Natural killer cell (primary cell): ENCODE data around the gene NOB1. TPM values are rescaled to one million over a fixed set of nuclear protein-coding genes. Genes with fewer than 3 reads are reported as not detected.
A peak's percentile ranks its signal among the peaks of the same experiment; 100 is the strongest.

Source experiments
- ATAC-seq, 3 donors: fragments of 150-1000 bp in 2 of 3; fragments of 200-7000 bp in 1 of 3; cut with Tn5 transposase; 1 replicate in 1 of 3; 2 replicates in 2 of 3; pipeline ENCODE4 v1.10.0; 2021; ENCODE audit warnings: mild to moderate bottlenecking in 2 of 3, moderate library complexity in 2 of 3
- DNase-seq, 2 donors: peaks; one replicate each; pipeline versions ENCODE4 v3.0.0 to v3.0.0-alpha.2; 2013 to 2021; ENCODE audit warnings: mixed read lengths in 1 of 2
- H3K27ac ChIP-seq: one replicate; pipeline ENCODE4 v1.5.1; 2013; ENCODE audit warnings: mild to moderate bottlenecking, low read length
- H3K27me3 ChIP-seq: one replicate; pipeline ENCODE4 v1.6.1; 2013; ENCODE audit warnings: low read length; ENCODE audit not compliant: control insufficient read depth, insufficient read depth
- H3K36me3 ChIP-seq: one replicate; pipeline ENCODE4 v1.6.1; 2013; ENCODE audit warnings: low read length; ENCODE audit not compliant: control insufficient read depth, insufficient read depth
- H3K4me1 ChIP-seq: one replicate; pipeline ENCODE4 v1.6.1; 2013; ENCODE audit warnings: low read length; ENCODE audit not compliant: control insufficient read depth, insufficient read depth
- H3K4me3 ChIP-seq: one replicate; pipeline ENCODE4 v1.5.1; 2013; ENCODE audit warnings: low read length
- H3K9me3 ChIP-seq: one replicate; pipeline ENCODE4 v1.6.1; 2013; ENCODE audit warnings: low read length; ENCODE audit not compliant: control insufficient read depth, insufficient read depth
- H3K27ac Mint-ChIP-seq, 2 donors: one replicate each; pipeline ENCODE4 v1.8.0; 2022; ENCODE audit warnings: mild to moderate bottlenecking in 2 of 2, mixed read lengths in 2 of 2, moderate library complexity in 1 of 2
- H3K27me3 Mint-ChIP-seq, 2 donors: one replicate each; pipeline ENCODE4 v1.8.0; 2022; ENCODE audit warnings: low read depth in 2 of 2, mixed read lengths in 2 of 2
- H3K36me3 Mint-ChIP-seq: one replicate; pipeline ENCODE4 v1.8.0; 2022; ENCODE audit warnings: mixed read lengths
- H3K4me1 Mint-ChIP-seq, 2 donors: one replicate each; pipeline ENCODE4 v1.8.0; 2022; ENCODE audit warnings: mixed read lengths in 2 of 2
- H3K4me3 Mint-ChIP-seq: one replicate; pipeline ENCODE4 v1.8.0; 2022; ENCODE audit warnings: mild to moderate bottlenecking, moderate library complexity, mixed read lengths
- H3K9me3 Mint-ChIP-seq, 2 donors: one replicate each; pipeline ENCODE4 v1.8.0; 2022; ENCODE audit warnings: mixed read lengths in 2 of 2
- WGBS: methylation state at CpG from one replicate; pipeline ENCODE4 v1.1.7; 2013; ENCODE audit warnings: missing lambda C conversion rate; ENCODE audit not compliant: insufficient coverage; 5-methylcytosine and 5-hydroxymethylcytosine counted together
- intact Hi-C: fragments of 100-400 bp; cut with micrococcal nuclease; formaldehyde crosslinking; loops from one replicate; pipeline ENCODE4 v1.14.2; 2022
- total RNA-seq, 4 donors: library from RNA; stranded (reverse); fragments of 120-200 nt in 1 of 4; gene quantifications; one replicate each; pipeline versions ENCODE4 v1.2.3 to v1.2.4, GENCODE V29; 2013 to 2022
- TF ChIP-seq, protein P1 (sequence below): fragments of 200-600 bp; IDR thresholded peaks from one replicate; pipeline ENCODE4 v1.8.0; 2022; ENCODE audit warnings: antibody characterized with exemption

The NOB1 gene
- total RNA-seq, 3 donors from 2014 or later (not counting 1 experiment from before 2014, with no cell fraction given): 20.9 to 34.4 (median 32.0) TPM

DNA sequence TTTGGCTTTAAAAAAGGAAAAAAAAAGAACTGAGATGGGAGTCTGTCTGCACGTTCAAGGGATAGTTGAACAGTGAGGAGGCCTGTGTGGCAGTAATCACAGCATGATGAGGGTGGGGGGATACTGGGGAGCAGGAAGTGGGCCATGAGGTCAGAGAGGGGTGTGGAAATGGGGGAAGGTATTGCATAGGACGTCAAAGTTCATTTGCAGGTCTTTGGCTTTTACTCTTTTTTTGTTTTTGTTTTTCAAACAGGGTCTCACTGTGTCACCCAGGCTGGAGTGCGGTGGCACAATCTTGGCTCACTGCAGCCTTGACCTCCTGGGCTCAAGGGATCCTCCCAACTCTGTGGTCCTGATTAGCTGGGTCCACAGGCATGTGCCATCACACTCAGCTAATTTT lies 26.4 kb upstream of the NOB1 start:
- TF ChIP-seq, protein P1, sequence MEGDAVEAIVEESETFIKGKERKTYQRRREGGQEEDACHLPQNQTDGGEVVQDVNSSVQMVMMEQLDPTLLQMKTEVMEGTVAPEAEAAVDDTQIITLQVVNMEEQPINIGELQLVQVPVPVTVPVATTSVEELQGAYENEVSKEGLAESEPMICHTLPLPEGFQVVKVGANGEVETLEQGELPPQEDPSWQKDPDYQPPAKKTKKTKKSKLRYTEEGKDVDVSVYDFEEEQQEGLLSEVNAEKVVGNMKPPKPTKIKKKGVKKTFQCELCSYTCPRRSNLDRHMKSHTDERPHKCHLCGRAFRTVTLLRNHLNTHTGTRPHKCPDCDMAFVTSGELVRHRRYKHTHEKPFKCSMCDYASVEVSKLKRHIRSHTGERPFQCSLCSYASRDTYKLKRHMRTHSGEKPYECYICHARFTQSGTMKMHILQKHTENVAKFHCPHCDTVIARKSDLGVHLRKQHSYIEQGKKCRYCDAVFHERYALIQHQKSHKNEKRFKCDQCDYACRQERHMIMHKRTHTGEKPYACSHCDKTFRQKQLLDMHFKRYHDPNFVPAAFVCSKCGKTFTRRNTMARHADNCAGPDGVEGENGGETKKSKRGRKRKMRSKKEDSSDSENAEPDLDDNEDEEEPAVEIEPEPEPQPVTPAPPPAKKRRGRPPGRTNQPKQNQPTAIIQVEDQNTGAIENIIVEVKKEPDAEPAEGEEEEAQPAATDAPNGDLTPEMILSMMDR: no peak
- DNase-seq (no peak), ATAC-seq (peak; percentile 57 to 85 (median 82))
- intact Hi-C loops: no loop called here
- Histone ChIP-seq H3K27me3 (no peaks in the 10 kb centered on the region), H3K36me3 (peaks cover 6% of the 10 kb centered on the region), H3K27ac (no peak overlapping the region), H3K4me3 (no peak overlapping the region), H3K4me1 (peaks cover 11% of the 10 kb centered on the region), H3K9me3 (peaks cover under 1% of the 10 kb centered on the region)
- peaks cover 24 to 25% of the 10 kb centered on the region in 2 donors for H3K4me1 Mint-ChIP-seq
- H3K4me3 Mint-ChIP-seq: peak overlapping the region; percentile 45
- no peaks in the 10 kb centered on the region for H3K36me3 Mint-ChIP-seq
- WGBS: 58% methylated on average over 3 of the region's 3 CpGs
- no peaks in the 10 kb centered on the region for H3K9me3 Mint-ChIP-seq
- H3K27me3 Mint-ChIP-seq: no peaks in the 10 kb centered on the region
- H3K27ac Mint-ChIP-seq: peak overlapping the region; percentile 45 to 75

DNA sequence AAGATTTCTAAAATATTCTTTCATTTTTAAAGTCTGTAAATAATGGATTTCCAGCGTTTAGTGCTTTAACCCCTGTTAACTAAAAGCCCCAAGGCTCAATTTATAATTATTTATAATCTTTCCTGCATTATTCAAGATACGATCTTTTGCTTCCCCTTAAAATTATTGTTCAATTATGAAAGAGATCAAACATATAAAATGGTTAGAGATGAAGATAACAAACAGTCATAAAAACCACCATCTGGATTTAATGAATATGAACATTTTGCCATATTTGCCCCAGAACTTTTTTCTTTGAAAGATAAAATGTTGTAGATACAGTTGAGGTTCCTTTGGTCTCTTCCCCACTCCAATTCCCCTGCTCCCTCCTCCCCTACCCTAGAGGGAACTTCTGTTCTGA lies 25.0 kb upstream of the NOB1 start:
- Histone ChIP-seq H3K27me3 (no peaks in the 10 kb centered on the region), H3K9me3 (peaks cover 4% of the 10 kb centered on the region), H3K27ac (no peak overlapping the region), H3K4me1 (peaks cover 12% of the 10 kb centered on the region), H3K4me3 (no peak overlapping the region), H3K36me3 (peaks cover 7% of the 10 kb centered on the region)
- WGBS: no CpG with 5 or more reads among the region's 2 CpGs
- ATAC-seq (no peak), DNase-seq (no peak)
- H3K27me3 Mint-ChIP-seq: no peaks in the 10 kb centered on the region
- H3K4me3 Mint-ChIP-seq: no peak overlapping the region
- peaks cover 0 to 7% of the 10 kb centered on the region in 2 donors for H3K9me3 Mint-ChIP-seq
- intact Hi-C loops: no loop called here
- TF ChIP-seq, protein P1: no peak
- H3K36me3 Mint-ChIP-seq: no peaks in the 10 kb centered on the region
- H3K27ac Mint-ChIP-seq: peak overlapping the region; percentile 45 to 75
- H3K4me1 Mint-ChIP-seq: peaks cover 34 to 38% of the 10 kb centered on the region in 2 donors

DNA sequence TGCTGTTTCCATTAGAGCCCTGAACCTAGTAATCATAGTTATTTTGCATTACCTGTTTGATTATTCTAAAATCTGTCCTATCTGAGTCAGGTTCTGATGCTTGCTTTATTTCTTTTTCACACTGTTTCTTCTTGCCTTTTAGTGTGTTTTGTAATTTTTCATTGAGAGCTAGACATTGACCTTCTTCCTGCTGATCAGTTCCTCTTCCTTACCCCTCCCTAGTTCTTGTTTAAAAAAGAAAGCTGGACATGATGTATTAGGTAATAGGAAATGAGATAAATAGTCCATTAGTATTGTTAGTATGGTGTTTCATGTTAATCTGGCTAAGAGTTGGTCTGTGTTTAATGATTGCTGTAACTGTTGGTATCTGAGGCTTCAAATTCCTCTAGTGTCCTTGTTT lies 20.8 kb upstream of the NOB1 start:
- H3K4me3 Mint-ChIP-seq: no peak overlapping the region
- H3K9me3 Mint-ChIP-seq: peaks cover 0 to 7% of the 10 kb centered on the region in 2 donors
- intact Hi-C loops: no loop called here
- Histone ChIP-seq H3K4me1 (peaks cover 27% of the 10 kb centered on the region), H3K4me3 (no peak overlapping the region), H3K36me3 (peaks cover 4% of the 10 kb centered on the region), H3K9me3 (peaks cover 4% of the 10 kb centered on the region), H3K27me3 (no peaks in the 10 kb centered on the region), H3K27ac (no peak overlapping the region)
- H3K27me3 Mint-ChIP-seq: no peaks in the 10 kb centered on the region
- peak overlapping the region; percentile 35 to 84 for H3K27ac Mint-ChIP-seq
- no peak for DNase-seq
- peaks cover 45 to 57% of the 10 kb centered on the region in 2 donors for H3K4me1 Mint-ChIP-seq
- TF ChIP-seq, protein P1: no peak
- no peak for ATAC-seq
- no peaks in the 10 kb centered on the region for H3K36me3 Mint-ChIP-seq

DNA sequence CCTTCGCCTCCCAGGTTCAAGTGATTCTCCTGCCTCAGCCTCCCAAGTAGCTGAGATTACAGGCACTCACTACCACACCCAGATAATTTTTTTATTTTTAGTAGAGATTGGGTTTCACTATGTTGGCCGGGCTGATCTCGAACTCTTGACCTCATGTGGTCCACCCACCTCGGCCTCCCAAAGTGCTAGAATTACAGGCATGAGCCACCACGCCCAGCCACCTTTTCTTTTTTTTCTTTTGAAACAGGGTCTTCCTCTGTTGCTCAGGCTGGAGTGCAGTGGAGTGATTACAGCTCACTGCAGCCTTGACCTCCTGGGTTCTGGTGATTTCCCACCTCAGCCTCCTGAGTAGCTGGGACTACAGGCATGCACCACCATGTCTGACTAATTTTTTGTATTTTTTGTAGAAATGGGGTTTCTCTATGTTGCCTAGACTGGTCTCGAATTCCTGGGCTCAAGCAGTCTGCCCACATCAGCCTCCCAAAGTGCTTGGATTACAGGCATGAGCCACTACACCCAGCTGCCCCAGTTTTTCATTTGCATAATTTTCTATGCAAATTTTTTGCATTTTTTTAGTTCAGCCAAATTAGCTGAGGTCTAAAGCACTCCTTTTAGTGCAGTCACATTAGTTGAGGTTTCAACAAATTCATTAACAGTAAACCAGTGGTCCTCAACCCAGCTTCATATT lies 18.7 kb upstream of the NOB1 start:
- no peak overlapping the region for H3K27ac ChIP-seq
- no peak for ATAC-seq

More for the DNA sequence above, 18.7 kb upstream of the NOB1 start:
- TF ChIP-seq, protein P1: no peak
- Histone ChIP-seq H3K4me3 (no peak overlapping the region), H3K36me3 (peaks cover 4% of the 10 kb centered on the region), H3K4me1 (peaks cover 24% of the 10 kb centered on the region), H3K9me3 (peaks cover 4% of the 10 kb centered on the region), H3K27me3 (no peaks in the 10 kb centered on the region)
- H3K9me3 Mint-ChIP-seq: peaks cover 0 to 7% of the 10 kb centered on the region in 2 donors
- peak overlapping the region; percentile 31 for H3K4me3 Mint-ChIP-seq
- no peak for DNase-seq
- H3K27me3 Mint-ChIP-seq: no peaks in the 10 kb centered on the region
- WGBS: 76% methylated on average over 6 of the region's 6 CpGs
- intact Hi-C loops: no loop called here
- peaks cover 44 to 52% of the 10 kb centered on the region in 2 donors for H3K4me1 Mint-ChIP-seq
- H3K36me3 Mint-ChIP-seq: no peaks in the 10 kb centered on the region
- H3K27ac Mint-ChIP-seq: peak overlapping the region; percentile 67 to 84
